ENCODE measurements around the gene MYO9A.
"Not testable (repeated sequence)": the region's sequence is repeated elsewhere in the genome, so short reads cannot be mapped to it uniquely, and the experiment has no call there.

MYO9A gene

DNA sequence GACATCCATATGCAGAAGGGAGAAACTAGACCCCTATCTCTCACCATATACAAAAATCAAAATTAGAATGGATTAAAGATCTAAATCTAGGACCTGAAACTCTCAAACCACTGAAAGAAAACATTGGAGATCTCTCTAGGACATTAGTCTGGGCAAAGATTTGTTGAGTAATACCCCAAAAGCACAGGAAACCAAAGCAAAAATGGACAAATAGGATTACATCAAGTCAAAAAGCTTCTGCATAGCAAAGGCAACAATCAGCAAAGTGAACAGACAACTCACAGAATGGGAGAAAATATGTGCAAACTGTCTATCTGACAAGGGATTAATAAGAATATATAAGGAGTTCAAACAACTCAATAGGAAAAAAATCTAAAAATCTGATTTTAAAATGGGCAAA, 54.8 kb downstream of the MYO9A start:
- no peak overlapping the region for H3K4me3 ChIP-seq
- in situ Hi-C loops (cut with MboI; ENCODE audit: low sequenced_read_pairs): no loop called here
- DNase-seq (ENCODE audit: low spot score in 2 of 2): no peak
- no peaks in the 10 kb centered on the region for H3K27me3 ChIP-seq (ENCODE audit: low read depth)
- H3K9me3 ChIP-seq: 0 out of 2 replicates have a peak, but pooled peaks cover 2% of the 10 kb centered on the region
- peaks cover 16% of the 10 kb centered on the region for H3K4me1 ChIP-seq
- H3K36me3 ChIP-seq (replicated peaks): no peaks in the 10 kb centered on the region

DNA sequence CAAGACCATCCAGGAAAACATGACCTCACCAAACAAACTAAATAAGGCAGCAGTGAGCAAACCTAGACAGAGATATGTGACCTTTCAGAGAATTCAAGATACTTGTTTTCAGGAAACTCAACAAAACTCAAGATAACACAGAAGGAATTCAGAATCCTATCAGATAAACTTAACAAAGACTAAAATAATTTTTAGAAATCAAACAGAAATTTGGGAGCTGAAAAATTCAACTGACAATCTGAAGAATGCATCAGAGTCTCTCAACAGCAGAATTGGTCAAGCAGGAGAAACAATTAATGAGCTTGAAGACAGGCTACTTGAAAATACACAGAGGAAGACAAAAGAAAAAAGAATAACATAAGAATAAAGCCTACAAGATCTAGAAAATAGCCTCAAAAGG, 55.6 kb downstream of the MYO9A start:
- Histone ChIP-seq H3K27me3 (ENCODE audit: low read depth) (no peaks in the 10 kb centered on the region), H3K9me3 (0 out of 2 replicates have a peak, but pooled peaks cover 2% of the 10 kb centered on the region), H3K4me3 (no peak overlapping the region), H3K4me1 (peaks cover 23% of the 10 kb centered on the region), H3K36me3 (replicated peaks) (no peaks in the 10 kb centered on the region)
- in situ Hi-C loops (cut with MboI; ENCODE audit: low sequenced_read_pairs): no loop called here
- no peak for DNase-seq (ENCODE audit: low spot score in 2 of 2)

DNA sequence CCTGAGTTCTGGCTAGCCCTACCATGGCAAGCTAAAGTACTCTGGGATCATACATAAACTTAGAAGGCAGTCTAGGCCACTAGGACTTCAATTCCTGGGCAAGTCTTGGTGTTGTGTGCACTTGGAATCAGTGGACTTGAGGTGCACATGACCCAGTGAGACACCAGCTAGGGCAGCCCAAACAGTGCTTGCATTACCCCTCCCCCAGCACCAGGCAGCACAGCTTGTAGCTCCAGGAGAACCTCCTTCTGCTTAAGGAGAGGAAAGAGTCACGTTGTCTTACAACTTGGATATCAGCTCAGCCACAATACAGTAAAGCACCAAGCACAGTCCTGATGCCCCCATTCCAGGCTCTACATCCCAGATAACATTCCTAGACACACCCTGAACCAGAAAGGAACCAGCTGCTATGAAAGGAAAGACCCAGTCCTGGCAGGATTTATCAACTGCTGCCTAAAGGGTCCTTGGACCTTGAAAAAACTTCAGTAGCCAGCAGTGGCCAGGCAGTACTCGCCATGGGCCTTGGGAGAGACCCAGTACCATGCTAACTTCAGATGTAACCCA, 57.2 kb downstream of the MYO9A start:
- no peaks in the 10 kb centered on the region for H3K36me3 ChIP-seq (replicated peaks)
- no peak overlapping the region for H3K4me3 ChIP-seq
- H3K4me1 ChIP-seq: peaks cover 25% of the 10 kb centered on the region
- in situ Hi-C loops (cut with MboI; ENCODE audit: low sequenced_read_pairs): no loop called here
- H3K9me3 ChIP-seq: 0 out of 2 replicates have a peak, but pooled peaks cover 2% of the 10 kb centered on the region
- no peaks in the 10 kb centered on the region for H3K27me3 ChIP-seq (ENCODE audit: low read depth)
- DNase-seq (ENCODE audit: low spot score in 2 of 2): no peak

DNA sequence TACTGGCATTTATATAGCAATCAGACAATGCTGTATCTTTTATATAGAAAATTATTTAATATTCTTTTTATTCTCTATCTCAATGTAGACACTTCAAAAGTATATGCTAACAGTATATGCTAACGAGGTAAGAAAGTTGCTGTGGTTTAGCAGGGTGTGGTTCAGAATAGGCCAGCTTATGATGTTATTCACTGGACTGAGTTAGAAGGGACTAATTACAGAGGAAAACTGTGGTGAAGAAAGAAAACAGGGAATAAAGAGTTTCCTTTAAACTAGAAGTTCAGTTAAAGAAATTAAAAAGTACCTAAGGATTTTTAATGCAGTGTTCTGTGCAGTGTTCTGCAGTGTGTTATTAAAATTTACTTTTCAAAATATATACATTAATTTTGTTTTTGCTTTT, 59.4 kb downstream of the MYO9A start:
- Histone ChIP-seq H3K4me3 (no peak overlapping the region), H3K9me3 (0 out of 2 replicates have a peak, but pooled peaks cover 2% of the 10 kb centered on the region), H3K4me1 (peaks cover 25% of the 10 kb centered on the region), H3K36me3 (replicated peaks) (no peaks in the 10 kb centered on the region), H3K27me3 (ENCODE audit: low read depth) (no peaks in the 10 kb centered on the region)
- peak in 1 of 2 experiments; percentile 77 for DNase-seq (ENCODE audit: low spot score in 2 of 2)
- in situ Hi-C loops (cut with MboI; ENCODE audit: low sequenced_read_pairs): no loop called here

DNA sequence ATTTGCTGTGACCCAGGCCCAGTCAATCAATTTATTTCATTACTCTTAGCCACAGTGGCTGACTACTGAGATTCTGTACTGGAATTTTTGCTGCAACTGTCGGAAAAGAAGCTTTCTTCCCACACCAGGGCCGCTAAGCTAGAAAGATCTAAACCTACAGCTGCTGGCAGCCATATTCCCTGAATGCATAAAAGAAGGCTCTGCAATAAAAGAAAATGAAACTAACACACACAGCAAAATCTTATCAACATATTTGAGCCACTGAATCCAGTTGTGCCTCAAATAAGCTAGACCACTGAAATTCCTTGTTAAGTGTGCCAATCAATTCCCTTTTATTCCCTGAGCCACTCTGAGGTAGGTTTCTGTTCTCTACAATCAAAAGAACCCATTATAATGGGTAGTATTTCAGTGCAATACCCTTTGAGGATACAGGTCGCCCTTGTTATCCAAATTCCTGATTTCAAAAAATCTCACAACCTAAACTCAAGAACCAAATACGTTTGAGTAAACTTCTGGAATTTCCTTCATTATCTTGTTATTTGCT, 60.3 kb downstream of the MYO9A start:
- H3K27me3 ChIP-seq (ENCODE audit: low read depth): no peaks in the 10 kb centered on the region
- DNase-seq (ENCODE audit: low spot score in 2 of 2): peak; percentile 41 to 96
- no peak overlapping the region for H3K4me3 ChIP-seq
- H3K4me1 ChIP-seq: peaks cover 25% of the 10 kb centered on the region
- 0 out of 2 replicates have a peak, but pooled peaks cover 2% of the 10 kb centered on the region for H3K9me3 ChIP-seq
- in situ Hi-C loops (cut with MboI; ENCODE audit: low sequenced_read_pairs): no loop called here
- no peaks in the 10 kb centered on the region for H3K36me3 ChIP-seq (replicated peaks)

DNA sequence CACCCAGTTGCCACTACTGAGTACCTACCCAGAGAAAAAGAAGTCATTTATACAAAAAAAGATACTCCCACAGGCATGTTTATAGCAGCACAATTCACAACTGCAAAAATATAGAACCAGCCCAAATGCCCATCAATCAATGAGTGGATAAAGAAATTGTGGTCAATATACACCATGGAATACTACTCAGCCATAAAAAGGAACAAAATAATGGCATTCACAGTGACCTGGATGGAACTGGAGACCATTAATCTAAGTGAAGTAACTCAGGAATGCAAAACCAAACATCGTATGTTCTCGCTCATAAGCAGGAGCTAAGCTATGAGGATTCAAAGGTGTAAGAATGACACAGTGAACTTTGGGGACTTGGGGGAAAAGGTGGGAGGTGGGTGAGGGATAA, 61.7 kb downstream of the MYO9A start:
- peaks cover 25% of the 10 kb centered on the region for H3K4me1 ChIP-seq
- DNase-seq (ENCODE audit: low spot score in 2 of 2); H3K27me3 ChIP-seq (ENCODE audit: low read depth); H3K4me3 ChIP-seq; H3K9me3 ChIP-seq; in situ Hi-C loops (cut with MboI; ENCODE audit: low sequenced_read_pairs); H3K36me3 ChIP-seq (replicated peaks): not testable (repeated sequence)

DNA sequence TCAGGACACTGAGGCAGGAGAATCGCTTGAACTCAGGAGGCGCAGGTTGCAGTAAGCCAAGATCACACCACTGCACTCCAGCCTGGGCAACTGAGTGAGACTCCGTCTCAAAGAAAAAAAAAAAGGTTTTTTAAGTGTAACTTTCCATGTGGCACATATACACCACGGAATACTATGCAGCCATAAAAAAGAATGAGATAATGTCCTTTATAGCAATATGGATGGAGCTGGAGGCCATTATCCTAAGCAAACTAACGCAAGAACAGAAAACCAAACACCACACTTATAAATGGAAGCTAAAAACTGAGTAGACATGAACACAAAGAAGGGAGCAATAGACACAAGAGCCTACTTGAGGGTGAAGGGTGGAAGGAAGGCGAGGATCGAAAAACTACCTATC, 64.7 kb downstream of the MYO9A start:
- H3K27me3 ChIP-seq (ENCODE audit: low read depth); H3K4me3 ChIP-seq; DNase-seq (ENCODE audit: low spot score in 2 of 2); in situ Hi-C loops (cut with MboI; ENCODE audit: low sequenced_read_pairs); H3K9me3 ChIP-seq; H3K36me3 ChIP-seq (replicated peaks): not testable (repeated sequence)
- peaks cover 11% of the 10 kb centered on the region for H3K4me1 ChIP-seq

DNA sequence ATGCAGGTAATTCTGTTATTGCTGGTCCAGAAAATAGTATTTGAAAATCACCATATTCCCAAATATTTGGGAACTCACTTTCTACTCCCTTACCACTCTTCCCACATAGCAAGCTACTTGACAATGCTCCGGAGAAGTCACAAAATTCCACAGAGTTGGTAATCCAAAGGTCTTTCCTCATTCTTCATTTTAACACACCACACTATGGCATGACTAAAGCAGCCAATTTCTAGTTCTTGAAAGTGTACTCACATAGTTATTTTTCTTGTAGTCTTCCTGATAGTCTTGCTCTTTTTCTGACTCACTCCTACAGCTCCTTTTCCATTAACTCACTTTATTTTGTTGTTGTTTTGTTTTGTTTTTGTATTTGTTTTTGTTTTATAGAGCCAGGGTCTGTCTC, 67.2 kb downstream of the MYO9A start:
- Histone ChIP-seq H3K9me3 (no peaks in the 10 kb centered on the region; the same call in 1 of the 2 replicates), H3K36me3 (replicated peaks) (no peaks in the 10 kb centered on the region), H3K4me1 (peaks cover 10% of the 10 kb centered on the region), H3K27me3 (ENCODE audit: low read depth) (no peaks in the 10 kb centered on the region), H3K4me3 (no peak overlapping the region)
- in situ Hi-C loops (cut with MboI; ENCODE audit: low sequenced_read_pairs): no loop called here
- DNase-seq (ENCODE audit: low spot score in 2 of 2): no peak

DNA sequence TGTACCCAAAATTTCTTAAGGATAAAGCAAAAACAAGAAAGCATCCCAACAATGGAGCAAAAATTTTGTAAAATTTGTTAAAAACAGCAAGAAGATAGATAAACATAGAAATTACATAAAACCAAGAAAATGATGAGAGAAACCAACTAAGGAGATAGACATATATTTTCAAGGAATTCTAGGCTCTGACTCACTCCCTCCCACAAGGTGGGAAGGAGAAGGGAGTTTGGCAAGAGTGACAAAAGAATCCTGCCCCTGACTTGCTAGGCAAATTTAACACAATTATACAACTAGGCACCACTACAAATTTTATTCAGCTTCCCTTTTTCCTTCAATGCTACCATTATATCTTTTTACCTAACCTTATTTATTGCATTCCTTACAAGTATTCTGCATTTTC, 70.9 kb downstream of the MYO9A start:
- no peaks in the 10 kb centered on the region for H3K27me3 ChIP-seq (ENCODE audit: low read depth)
- H3K9me3 ChIP-seq: no peaks in the 10 kb centered on the region
- H3K36me3 ChIP-seq (replicated peaks): no peaks in the 10 kb centered on the region; the same call in 1 of the 2 replicates
- no peak overlapping the region for H3K4me3 ChIP-seq
- peaks cover 10% of the 10 kb centered on the region for H3K4me1 ChIP-seq
- in situ Hi-C loops (cut with MboI; ENCODE audit: low sequenced_read_pairs): no loop called here
- no peak for DNase-seq (ENCODE audit: low spot score in 2 of 2)

DNA sequence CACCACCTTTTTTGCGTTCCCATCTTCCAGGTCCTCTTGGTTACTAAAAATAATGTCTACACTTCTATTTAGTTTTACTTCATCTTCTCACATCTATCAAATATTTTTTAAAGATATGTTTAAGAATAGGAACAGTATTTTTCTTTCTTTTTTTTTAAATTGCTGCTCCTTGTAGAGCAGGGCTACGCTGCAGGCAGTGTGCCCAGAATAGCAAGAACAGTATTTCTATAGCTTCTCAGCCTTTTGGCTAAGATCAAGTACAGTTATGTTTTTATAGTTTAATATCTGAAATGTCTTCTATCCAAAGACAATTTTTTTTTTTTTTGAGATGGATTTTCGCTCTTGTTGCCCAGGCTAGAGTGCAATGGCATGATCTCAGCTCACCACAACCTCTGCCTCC, 73.0 kb downstream of the MYO9A start:
- H3K36me3 ChIP-seq (replicated peaks): peaks cover 5% of the 10 kb centered on the region
- H3K4me1 ChIP-seq: peaks cover 10% of the 10 kb centered on the region
- no peak overlapping the region for H3K4me3 ChIP-seq
- no peaks in the 10 kb centered on the region for H3K9me3 ChIP-seq
- no peak for DNase-seq (ENCODE audit: low spot score in 2 of 2)
- no peaks in the 10 kb centered on the region for H3K27me3 ChIP-seq (ENCODE audit: low read depth)
- in situ Hi-C loops (cut with MboI; ENCODE audit: low sequenced_read_pairs): no loop called here

DNA sequence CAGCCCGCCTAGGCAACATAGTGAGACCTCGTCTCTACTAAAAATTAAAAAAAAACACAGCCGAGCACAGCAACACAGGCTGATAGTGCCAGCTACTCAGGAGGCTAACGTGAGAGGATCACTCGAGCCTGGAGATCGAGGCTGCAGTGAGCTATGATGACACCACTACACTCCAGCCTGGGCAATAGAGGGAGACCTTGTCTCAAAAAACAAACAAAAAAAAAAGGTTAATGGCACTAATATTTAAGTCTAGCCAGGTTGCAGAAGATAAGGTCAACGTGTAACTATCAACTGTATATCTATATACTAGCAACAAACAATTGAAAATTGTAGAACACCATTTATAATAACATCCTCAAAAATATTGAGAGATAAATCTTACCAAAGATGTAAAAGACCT, 75.1 kb downstream of the MYO9A start:
- Histone ChIP-seq H3K4me1 (peaks cover 10% of the 10 kb centered on the region), H3K9me3 (no peaks in the 10 kb centered on the region), H3K36me3 (replicated peaks) (peaks cover 5% of the 10 kb centered on the region), H3K4me3 (no peak overlapping the region), H3K27me3 (ENCODE audit: low read depth) (no peaks in the 10 kb centered on the region)
- DNase-seq (ENCODE audit: low spot score in 2 of 2): no peak
- in situ Hi-C loops (cut with MboI; ENCODE audit: low sequenced_read_pairs): no loop called here

DNA sequence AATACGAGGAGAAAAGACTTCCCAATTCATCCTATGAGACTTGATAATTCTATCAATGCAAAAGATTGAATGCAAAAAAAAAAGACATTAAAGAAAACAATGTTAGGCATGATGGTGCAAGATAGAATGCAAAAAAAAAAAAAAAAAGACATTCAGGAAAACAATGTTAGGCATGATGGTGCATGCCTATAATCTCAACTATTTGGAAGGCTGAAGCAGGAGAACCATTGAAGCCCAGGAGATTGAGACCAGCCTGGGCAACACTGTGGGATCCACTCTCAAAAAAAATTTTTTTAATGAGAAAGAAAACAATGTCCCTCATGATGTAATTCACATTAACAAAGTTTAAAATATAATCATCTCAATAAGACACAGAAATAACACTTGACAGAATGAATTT, 75.9 kb downstream of the MYO9A start:
- no peak for DNase-seq (ENCODE audit: low spot score in 2 of 2)
- Histone ChIP-seq H3K9me3 (no peaks in the 10 kb centered on the region), H3K4me3 (no peak overlapping the region), H3K27me3 (ENCODE audit: low read depth) (no peaks in the 10 kb centered on the region), H3K4me1 (peaks cover 6% of the 10 kb centered on the region), H3K36me3 (replicated peaks) (peaks cover 5% of the 10 kb centered on the region)
- in situ Hi-C loops (cut with MboI; ENCODE audit: low sequenced_read_pairs): no loop called here

DNA sequence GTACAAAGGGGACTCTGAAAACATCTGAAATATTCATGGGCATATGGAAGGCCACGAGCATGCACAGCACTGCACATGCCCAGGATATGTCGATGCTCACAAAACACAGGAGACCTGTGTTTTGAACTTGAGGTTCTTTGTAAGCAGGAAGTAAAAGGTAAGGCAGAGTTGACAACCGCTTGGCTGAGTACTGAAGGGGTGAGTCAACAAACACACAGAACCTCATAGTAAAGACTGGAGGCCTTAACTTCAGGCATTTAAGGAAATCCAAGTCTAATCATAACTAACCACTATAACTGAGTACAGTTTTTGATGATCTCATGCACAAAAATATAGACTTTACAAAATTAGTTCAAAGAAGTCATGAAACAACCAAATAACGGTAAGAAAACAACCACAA, 80.6 kb downstream of the MYO9A start:
- Histone ChIP-seq H3K4me1 (peaks cover 4% of the 10 kb centered on the region), H3K9me3 (no peaks in the 10 kb centered on the region), H3K36me3 (replicated peaks) (peaks cover 5% of the 10 kb centered on the region), H3K4me3 (no peak overlapping the region), H3K27me3 (ENCODE audit: low read depth) (no peaks in the 10 kb centered on the region)
- in situ Hi-C loops (cut with MboI; ENCODE audit: low sequenced_read_pairs): no loop called here
- DNase-seq (ENCODE audit: low spot score in 2 of 2): no peak

DNA sequence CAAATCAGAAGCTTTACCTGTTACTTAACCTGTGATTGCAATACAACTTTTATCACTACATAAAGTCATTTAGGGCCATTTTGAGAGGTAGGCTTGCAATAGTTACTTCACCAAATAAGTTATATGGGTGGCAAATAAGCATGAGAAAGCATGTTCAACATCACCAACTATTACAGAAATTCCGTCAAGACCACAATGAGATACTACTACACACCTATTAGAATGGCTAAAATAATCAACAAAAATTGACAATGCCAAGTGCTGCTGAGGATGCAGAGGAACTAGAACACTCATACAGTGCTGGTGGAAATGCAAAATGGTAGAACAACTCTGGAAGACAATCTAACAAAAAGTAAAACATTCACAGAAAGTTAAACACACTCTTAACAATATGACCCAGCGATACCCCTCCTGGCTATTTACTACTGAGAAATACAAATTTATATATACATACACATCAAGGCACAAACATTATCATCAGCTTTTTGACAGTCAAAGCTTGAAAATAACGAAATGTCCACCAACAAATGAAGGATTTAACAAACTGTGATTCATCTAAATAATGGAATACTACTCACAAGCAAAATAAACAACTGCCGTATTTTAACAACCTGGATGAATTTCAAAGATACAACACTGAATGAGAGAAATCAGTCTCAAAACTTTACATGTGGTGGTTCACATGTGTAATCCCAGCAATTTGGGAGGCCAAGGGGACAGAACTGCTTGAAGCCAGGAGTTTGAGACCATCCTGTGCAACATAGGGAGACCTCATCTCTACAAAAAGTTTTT, 82.9 kb downstream of the MYO9A start:
- Histone ChIP-seq H3K36me3 (replicated peaks) (no peaks in the 10 kb centered on the region), H3K4me1 (peaks cover 8% of the 10 kb centered on the region), H3K9me3 (no peaks in the 10 kb centered on the region), H3K4me3 (no peak overlapping the region), H3K27me3 (ENCODE audit: low read depth) (no peaks in the 10 kb centered on the region)
- DNase-seq (ENCODE audit: low spot score in 2 of 2): no peak
- in situ Hi-C loops (cut with MboI; ENCODE audit: low sequenced_read_pairs): no loop called here

Data from HAP-1 (cell line).